GM12875 (cell line): Measurements from ENCODE around the gene LRP1B.

Source experiments
- H3K4me3 ChIP-seq: one replicate; pipeline ENCODE4 v1.5.1; 2011; ENCODE audit warnings: low read depth, low read length, control low read depth
- TF ChIP-seq, protein P1 (sequence below): IDR thresholded peaks from 2 replicates; pipeline ENCODE4 v1.5.1; 2011; ENCODE audit warnings: low read depth, mild to moderate bottlenecking, control low read depth, inconsistent platforms, low read length, moderate library complexity, borderline replicate concordance; ENCODE audit not compliant: insufficient read depth

The LRP1B gene

DNA sequence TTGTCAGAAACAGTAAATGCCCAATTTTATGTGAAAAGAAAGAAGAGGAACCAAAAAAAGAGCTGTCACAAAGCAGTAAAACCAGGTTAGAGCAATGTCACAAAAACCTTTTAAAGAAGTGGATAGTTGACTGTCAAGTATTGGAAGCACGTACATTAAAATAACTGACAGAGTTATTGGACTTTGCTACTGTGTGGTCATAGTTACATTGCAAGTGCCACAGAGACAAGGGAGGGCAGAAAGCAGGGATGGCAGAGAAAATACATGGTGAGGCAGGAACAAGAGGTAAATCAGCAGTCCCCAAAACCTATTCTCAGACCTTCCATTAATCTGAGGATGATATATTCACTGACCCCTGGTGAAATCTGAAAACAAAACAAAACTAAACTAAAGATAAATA is 116.3 kb downstream of the LRP1B start:
- no peak overlapping the region for H3K4me3 ChIP-seq
- TF ChIP-seq, protein P1, sequence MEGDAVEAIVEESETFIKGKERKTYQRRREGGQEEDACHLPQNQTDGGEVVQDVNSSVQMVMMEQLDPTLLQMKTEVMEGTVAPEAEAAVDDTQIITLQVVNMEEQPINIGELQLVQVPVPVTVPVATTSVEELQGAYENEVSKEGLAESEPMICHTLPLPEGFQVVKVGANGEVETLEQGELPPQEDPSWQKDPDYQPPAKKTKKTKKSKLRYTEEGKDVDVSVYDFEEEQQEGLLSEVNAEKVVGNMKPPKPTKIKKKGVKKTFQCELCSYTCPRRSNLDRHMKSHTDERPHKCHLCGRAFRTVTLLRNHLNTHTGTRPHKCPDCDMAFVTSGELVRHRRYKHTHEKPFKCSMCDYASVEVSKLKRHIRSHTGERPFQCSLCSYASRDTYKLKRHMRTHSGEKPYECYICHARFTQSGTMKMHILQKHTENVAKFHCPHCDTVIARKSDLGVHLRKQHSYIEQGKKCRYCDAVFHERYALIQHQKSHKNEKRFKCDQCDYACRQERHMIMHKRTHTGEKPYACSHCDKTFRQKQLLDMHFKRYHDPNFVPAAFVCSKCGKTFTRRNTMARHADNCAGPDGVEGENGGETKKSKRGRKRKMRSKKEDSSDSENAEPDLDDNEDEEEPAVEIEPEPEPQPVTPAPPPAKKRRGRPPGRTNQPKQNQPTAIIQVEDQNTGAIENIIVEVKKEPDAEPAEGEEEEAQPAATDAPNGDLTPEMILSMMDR, result no peak

DNA sequence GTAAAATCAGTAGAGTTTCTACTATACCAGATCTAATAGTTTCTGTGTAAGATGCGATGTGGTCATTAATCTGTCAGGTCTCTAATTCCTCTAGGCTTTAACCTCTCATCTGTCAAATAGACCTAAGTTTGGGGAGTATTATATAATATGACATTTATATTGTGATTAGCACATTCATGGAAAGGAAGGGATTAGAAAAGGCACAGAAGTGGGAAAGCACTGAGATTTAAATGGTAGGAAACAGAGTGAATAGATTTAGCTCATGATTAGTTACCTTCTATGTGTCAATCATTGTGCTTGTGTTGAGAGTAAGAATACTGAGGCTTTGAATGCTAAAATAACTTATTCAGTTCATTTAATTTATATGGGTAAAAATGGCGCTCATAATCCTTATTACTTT is 118.0 kb downstream of the LRP1B start:
- TF ChIP-seq, protein P1, result no peak
- H3K4me3 ChIP-seq, result no peak overlapping the region

DNA sequence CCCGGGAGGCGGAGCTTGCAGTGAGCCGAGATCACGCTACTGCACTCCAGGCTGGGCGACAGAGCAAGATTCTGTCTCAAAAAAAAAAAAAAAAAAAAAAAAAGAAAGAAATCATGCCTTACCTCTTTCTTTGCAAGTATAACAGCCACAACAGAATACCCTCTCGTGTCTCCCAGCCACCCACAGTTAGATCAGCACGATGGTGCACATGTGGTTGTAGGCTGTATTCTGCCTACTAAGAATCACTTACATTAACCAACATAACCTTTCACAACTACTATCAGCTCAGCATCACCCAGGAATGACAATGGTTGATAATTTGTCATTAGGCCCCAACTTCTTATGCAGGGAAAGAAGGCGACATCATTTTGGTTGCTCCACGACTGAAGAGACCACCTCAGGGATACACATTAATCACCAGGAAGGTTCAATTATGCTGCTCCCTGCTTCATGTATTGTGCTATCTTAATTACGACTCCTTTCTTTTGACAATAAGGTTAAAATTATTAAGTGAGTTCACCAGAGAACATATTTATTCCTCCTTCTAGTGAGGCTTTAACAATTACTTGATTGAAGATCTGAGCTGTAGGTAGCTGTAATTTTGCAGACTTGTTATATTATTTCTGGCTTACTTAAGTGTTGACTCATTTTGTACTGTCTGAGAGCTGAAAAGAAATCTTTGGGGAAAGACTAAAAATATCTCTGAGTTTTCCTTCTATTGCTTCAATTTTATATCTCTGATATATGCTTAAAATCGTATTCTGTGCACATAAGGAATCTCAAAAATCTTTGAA is 120.1 kb downstream of the LRP1B start:
- TF ChIP-seq, protein P1, result no peak
- H3K4me3 ChIP-seq, result no peak overlapping the region

DNA sequence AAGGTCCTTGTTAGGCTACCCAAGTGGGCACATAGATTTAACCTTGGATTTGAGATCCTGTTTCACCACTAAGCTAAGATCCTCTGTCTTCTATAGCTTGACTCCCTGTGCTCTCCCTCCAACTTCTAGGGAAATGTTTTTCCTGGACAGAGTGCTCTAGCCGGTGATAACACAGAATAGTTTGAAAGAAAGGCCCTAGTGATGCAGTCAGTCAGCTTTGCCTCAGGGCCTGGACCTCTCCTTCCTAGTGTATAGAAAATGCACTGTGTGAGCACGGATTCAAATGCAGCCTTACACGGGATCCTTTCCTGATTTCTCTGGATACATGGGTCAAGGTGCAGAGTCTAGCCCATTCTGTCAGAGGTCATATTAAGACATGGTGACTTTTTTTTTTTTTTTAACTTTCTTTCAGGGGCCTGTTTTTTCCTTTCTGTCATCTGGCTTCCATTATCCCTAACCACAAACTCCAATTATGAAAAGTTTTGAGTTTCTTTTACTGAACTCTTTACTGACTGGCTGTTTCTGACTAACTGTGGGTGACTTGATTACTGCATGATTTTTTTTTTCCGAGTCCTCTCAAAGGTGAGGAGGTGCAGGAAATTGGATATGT is 122.6 kb downstream of the LRP1B start:
- H3K4me3 ChIP-seq, result no peak overlapping the region
- TF ChIP-seq, protein P1, result no peak

DNA sequence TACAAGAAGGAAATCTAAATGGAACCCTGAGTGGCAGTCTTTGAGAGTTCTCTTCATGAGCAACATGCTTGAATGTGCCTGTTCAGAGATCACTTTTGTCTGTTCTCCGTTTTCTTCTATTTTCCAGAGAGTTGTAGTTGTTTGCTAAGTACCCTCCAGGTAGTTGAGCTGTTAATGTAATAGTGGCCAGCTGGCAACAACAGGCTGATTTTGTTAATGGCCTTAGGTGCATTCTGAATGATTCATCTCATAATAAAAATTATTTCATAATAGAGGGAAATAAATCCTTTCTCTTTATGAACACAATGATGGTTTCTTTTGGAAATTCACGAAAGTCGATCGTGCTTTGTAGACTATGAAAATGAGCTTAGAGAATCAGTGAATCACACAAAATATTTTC is 136.8 kb downstream of the LRP1B start:
- H3K4me3 ChIP-seq, result no peak overlapping the region
- TF ChIP-seq, protein P1, result no peak

DNA sequence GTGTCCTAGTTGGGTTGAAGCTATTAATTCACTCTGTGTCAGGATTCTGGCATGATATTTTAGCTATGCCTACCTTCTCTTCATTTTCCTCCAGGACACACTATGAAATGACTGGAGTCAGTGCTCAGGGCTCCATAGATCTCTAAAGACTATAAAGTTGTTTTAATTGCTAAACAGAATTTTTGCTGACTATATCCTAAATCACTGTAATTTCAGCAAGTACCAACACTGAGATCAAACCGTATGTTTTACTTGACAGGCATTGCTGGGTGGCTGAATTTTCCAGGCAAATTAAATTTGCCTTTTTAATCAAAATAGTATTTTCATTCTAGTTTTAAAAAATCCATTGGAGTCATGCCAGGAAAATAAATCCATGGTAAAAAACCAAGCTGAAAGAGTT is 138.1 kb downstream of the LRP1B start:
- no peak overlapping the region for H3K4me3 ChIP-seq
- TF ChIP-seq, protein P1, result no peak

DNA sequence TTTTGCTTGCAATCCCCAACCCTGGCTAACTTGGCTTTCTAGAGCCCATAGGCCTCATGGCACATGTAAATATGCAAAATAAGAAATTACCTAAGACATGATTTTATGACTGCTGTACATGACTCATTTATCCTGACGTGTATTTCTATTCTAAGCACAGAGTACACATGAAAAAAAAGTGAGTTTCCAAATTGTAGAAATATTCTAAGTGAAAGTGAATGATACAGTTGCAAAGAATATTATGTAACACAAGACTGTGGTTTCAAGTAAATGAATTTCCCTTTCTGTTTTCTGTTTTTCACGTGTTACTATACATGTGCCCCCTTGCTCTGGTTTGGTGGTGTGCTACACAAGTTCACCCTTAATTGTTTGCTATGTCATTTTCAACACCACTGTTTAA is 162.4 kb downstream of the LRP1B start:
- no peak overlapping the region for H3K4me3 ChIP-seq
- TF ChIP-seq, protein P1, result no peak
